GM12864 (cell line): Measurements from ENCODE around the gene ZNF385D.

Source experiments
- DNase-seq: peaks from one replicate; pipeline ENCODE4 v3.0.0-alpha.2; 2011; ENCODE audit warnings: low read depth
- H3K4me3 ChIP-seq: 2 replicates; pipeline ENCODE4 v1.5.1; 2011; ENCODE audit warnings: mild to moderate bottlenecking, low read depth, low read length, control low read depth
- TF ChIP-seq, protein P1 (sequence below): IDR thresholded peaks from 2 replicates; pipeline ENCODE4 v1.5.1; 2011; ENCODE audit warnings: low read depth, mild to moderate bottlenecking, moderate library complexity, low read length, control low read depth, inconsistent platforms; ENCODE audit errors: missing control alignments

The ZNF385D gene

DNA sequence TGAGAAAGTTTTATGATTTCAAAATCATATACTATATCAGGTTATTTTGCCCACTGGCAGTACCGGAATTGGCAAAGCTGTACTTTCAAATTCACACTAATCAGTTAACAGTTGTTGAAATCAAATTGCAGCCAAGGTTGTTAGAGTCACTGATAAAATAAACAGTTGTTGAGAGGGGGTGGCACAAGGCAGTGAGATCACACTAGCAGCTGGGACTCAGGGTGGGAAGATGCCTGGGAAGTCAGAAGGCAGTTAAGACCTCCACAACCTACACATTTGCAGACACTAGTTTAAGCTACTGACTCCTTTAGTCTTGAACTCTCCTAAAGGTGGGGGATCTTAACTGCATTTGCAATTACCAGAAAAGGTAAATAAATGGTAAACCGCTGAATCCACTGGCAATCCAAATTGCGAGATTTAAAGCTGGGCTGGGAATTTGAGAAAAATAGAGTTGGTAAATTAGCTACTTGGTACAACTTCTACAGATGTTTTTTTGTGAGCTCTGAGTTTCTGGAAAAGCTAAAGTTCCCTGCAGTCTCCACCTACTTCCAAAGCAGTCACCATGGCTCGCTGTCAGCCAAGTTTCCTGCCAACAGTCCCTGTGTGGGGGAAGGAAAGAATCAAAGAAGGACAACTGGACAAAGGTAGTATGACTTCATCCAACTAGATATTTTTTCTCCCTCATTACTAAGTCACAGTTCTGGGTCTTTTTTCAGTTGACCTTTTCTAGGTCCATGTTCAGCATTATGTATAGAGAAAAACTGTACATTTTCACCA, 105.7 kb downstream of the ZNF385D start:
- H3K4me3 ChIP-seq = no peak overlapping the region
- DNase-seq = no peak
- TF ChIP-seq, protein P1, sequence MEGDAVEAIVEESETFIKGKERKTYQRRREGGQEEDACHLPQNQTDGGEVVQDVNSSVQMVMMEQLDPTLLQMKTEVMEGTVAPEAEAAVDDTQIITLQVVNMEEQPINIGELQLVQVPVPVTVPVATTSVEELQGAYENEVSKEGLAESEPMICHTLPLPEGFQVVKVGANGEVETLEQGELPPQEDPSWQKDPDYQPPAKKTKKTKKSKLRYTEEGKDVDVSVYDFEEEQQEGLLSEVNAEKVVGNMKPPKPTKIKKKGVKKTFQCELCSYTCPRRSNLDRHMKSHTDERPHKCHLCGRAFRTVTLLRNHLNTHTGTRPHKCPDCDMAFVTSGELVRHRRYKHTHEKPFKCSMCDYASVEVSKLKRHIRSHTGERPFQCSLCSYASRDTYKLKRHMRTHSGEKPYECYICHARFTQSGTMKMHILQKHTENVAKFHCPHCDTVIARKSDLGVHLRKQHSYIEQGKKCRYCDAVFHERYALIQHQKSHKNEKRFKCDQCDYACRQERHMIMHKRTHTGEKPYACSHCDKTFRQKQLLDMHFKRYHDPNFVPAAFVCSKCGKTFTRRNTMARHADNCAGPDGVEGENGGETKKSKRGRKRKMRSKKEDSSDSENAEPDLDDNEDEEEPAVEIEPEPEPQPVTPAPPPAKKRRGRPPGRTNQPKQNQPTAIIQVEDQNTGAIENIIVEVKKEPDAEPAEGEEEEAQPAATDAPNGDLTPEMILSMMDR = no peak

DNA sequence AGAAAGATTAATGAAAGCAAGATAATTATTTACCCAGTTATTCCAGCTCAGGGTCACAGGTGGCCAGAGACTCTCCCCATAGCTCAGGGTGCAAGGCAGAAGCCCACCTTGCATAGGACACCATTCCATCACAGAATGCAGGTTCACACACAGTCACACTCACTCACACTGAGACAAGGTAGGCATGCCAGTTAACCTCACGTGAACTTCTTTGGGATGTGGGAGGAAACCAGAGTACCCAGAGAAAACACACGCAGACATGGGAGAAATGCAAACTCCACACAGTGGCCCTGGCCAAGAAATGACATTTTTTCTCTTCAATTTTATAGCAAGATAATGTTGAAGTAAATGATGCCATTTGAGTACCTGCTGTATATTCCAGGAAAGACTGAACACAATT, 106.7 kb downstream of the ZNF385D start:
- TF ChIP-seq, protein P1 = no peak
- no peak for DNase-seq
- H3K4me3 ChIP-seq = no peak overlapping the region

DNA sequence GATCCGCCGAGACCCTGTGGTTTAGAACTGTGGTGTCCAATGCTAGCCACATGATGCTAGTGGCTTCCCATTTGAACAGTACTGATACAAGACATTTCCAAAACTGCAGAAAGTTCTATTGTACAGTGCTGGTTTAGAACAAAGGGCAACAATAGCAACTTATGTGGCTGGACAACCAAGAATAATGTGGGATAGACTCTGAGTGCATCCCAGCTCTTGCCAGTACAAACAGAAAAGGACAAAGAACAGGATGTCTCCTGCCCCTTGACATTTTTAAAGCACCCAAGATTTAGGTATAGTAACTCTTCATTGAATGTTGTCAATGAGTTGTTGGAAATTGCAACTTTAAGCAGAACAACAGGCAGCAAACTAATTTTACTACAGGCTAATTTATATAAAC, 107.3 kb downstream of the ZNF385D start:
- no peak overlapping the region for H3K4me3 ChIP-seq
- DNase-seq = no peak
- TF ChIP-seq, protein P1 = no peak

DNA sequence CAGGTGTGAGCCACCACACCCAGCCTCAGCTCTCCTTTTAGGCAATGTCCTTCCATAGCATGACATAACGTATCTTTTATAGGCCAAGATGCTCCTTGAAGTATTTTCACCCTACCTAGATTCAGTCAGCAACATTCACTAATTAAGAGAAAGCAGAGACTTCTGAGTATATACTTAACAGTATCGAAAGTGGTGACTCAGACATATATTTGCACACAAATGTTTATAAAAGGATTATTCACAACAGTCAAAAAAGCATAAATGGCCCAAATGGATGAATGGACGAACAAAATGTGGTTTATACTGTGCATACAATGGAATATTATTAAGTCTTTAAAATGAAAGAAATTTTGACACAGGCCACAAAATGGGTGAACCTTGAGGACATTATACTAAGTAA, 108.6 kb downstream of the ZNF385D start:
- no peak overlapping the region for H3K4me3 ChIP-seq
- no peak for DNase-seq
- TF ChIP-seq, protein P1 = no peak

DNA sequence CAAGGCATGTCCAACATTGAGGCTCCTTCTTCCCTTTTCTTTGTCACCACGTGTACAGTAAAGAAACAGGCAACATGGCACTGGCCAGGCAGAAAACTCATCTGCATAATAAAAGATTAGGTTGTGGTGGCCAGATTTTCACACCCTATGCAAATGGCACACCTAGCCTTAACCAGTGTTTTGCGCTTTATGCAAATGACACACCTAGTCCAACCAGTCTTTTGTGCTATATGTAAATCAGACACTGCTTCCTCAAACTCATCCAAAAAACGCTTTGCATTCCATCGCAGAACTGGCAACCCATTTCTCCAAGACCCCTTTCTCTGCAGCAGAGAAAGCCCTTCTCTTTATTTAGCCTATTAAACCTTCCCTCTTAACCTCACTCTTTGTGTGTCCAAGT, 109.1 kb downstream of the ZNF385D start:
- H3K4me3 ChIP-seq = no peak overlapping the region
- TF ChIP-seq, protein P1 = no peak
- no peak for DNase-seq

DNA sequence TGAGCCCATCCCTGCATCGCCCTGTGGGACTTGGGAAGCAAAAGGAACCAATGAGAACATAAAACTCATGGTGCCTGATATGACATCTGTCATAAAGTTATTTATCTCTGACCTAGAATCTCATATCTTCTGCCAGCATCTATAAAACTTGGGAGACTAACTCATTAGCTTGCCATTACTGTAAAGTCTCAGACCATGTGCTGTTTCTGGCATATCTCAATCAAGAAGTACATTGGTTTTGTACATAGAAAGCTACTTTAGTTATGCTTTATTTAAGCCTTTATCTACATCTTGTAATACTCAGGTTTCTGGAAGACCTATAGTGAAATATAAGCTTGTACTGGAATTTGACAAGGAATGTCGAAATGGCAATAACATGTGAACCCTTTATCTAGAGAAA, 112.5 kb downstream of the ZNF385D start:
- no peak for DNase-seq
- TF ChIP-seq, protein P1 = no peak
- H3K4me3 ChIP-seq = no peak overlapping the region

DNA sequence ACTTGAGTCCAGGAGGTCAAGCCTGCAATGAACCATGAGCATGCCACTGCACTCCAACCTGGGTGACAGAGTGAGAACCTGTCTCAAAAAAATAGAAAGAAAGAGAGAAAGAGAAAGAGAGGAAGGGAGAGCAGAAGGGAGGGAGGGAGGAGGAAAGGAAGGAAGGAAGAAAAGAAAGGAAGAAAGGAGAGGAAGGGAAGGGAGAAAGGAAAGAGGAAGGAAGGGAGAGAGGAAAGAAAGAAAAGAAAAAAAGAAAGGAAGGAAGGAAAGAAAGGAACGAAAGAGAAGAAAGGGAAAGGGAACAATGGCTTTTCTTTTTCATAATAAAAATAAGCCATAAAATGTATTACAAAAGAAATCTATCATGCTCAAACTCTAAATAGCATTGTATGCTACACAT, 116.9 kb downstream of the ZNF385D start:
- DNase-seq = no peak
- no peak overlapping the region for H3K4me3 ChIP-seq
- TF ChIP-seq, protein P1 = no peak
